GM12873 (cell line): ENCODE measurements around the gene ERCC6L.

Source experiments
- TF ChIP-seq, protein P1 (sequence below): IDR thresholded peaks from 2 replicates; pipeline ENCODE4 v1.5.1; 2012; ENCODE audit warnings: low read depth, mild to moderate bottlenecking, moderate library complexity, low read length, control low read depth; ENCODE audit not compliant: insufficient read depth; ENCODE audit errors: missing control alignments

The ERCC6L gene

GRCh38 chrX:72245461-72246089 is 6.7 kb upstream of the ERCC6L start:
- TF ChIP-seq, protein P1, sequence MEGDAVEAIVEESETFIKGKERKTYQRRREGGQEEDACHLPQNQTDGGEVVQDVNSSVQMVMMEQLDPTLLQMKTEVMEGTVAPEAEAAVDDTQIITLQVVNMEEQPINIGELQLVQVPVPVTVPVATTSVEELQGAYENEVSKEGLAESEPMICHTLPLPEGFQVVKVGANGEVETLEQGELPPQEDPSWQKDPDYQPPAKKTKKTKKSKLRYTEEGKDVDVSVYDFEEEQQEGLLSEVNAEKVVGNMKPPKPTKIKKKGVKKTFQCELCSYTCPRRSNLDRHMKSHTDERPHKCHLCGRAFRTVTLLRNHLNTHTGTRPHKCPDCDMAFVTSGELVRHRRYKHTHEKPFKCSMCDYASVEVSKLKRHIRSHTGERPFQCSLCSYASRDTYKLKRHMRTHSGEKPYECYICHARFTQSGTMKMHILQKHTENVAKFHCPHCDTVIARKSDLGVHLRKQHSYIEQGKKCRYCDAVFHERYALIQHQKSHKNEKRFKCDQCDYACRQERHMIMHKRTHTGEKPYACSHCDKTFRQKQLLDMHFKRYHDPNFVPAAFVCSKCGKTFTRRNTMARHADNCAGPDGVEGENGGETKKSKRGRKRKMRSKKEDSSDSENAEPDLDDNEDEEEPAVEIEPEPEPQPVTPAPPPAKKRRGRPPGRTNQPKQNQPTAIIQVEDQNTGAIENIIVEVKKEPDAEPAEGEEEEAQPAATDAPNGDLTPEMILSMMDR: peak; percentile 84

GRCh38 chrX:72243472-72243871 is 4.6 kb upstream of the ERCC6L start:
- TF ChIP-seq, protein P1: no peak

- TF ChIP-seq, protein P1: no peak
Measured at GRCh38 chrX:72240976-72241375, 2.1 kb upstream of the ERCC6L start.

DNA sequence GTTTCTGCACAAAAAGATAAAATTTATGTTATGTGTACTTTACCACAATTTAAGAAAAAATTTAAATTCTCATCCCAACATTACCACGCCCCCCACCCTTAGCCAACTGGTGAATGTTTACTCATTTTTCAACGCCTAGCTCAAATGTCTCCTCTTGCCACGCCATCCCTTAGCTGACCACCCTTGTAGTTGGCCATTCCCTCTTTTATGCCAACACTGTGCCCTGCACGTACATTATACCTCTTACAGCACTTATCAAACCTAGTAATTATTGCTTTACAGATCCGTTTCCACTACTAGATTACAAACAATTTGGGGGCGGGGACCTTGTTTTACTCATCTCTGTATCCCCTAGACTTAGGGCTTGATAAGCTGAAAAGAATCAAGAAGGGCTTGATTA is 644 bp downstream of the ERCC6L start:
- TF ChIP-seq, protein P1: no peak

GRCh38 chrX:72236841-72237240 is 2.0 kb downstream of the ERCC6L start:
- TF ChIP-seq, protein P1: no peak

DNA sequence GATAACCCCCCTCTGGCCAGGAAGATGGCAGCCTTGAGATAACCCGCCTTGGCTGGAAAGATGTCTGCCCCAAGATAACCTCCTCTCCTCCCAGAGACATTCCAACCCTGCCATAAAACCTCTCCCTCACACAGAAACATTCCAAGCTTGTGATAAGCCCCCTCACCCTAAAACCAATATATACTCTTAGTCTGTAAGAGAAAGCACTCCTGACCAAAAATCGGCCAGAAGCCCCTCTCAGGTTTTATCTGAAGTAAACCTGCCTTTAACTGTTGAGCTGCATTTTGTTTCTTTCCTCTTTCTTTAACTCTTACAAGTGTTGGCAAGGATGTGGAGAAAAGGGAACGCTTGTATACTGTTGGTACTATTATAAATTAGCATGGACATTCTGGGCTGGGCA is 8.5 kb downstream of the ERCC6L start:
- TF ChIP-seq, protein P1: no peak

DNA sequence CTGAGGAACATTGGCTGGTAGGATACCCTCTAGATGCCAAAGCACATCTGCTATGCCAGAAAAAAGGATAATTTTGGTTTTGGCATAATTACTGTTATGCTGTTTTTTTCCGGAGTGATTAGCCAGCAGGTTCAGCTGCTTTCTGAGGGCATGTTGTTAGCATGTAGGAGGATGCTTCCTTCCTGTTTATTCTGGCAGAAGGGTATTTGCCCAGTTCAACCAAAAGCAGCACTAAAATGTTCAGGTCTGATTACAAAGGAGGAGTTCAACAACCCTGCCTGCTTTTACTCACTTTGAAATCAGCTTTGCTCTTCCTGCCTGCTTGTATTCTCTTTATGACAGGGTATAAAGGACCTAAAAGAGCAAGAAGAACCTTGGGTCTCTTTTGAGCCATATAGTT is 21.9 kb downstream of the ERCC6L start:
- TF ChIP-seq, protein P1: no peak
